ENCODE results near the gene OBSCN.

Gene OBSCN

DNA sequence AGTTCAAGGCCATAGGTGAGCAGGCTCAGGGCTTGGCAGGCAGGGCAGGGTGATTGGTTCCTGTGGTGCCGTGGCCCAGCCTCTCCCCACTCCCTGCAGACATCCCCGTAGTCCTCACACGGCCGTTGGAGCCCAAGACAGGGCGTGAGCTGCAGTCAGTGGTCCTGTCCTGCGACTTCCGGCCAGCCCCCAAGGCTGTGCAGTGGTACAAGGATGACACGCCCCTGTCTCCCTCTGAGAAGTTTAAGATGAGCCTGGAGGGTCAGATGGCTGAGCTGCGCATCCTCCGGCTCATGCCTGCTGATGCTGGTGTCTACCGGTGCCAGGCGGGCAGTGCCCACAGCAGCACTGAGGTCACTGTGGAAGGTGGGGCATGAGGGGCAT lies 71.9 kb downstream of the OBSCN start:
- DNase-seq (ENCODE audit: low read depth in 1 of 2, low spot score in 1 of 2): no peak
- TF ChIP-seq, protein P1, sequence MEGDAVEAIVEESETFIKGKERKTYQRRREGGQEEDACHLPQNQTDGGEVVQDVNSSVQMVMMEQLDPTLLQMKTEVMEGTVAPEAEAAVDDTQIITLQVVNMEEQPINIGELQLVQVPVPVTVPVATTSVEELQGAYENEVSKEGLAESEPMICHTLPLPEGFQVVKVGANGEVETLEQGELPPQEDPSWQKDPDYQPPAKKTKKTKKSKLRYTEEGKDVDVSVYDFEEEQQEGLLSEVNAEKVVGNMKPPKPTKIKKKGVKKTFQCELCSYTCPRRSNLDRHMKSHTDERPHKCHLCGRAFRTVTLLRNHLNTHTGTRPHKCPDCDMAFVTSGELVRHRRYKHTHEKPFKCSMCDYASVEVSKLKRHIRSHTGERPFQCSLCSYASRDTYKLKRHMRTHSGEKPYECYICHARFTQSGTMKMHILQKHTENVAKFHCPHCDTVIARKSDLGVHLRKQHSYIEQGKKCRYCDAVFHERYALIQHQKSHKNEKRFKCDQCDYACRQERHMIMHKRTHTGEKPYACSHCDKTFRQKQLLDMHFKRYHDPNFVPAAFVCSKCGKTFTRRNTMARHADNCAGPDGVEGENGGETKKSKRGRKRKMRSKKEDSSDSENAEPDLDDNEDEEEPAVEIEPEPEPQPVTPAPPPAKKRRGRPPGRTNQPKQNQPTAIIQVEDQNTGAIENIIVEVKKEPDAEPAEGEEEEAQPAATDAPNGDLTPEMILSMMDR (IDR thresholded peaks at IDR 0.05; ENCODE audit: insufficient read depth, low read length): no peak
- TF ChIP-seq, protein P2, sequence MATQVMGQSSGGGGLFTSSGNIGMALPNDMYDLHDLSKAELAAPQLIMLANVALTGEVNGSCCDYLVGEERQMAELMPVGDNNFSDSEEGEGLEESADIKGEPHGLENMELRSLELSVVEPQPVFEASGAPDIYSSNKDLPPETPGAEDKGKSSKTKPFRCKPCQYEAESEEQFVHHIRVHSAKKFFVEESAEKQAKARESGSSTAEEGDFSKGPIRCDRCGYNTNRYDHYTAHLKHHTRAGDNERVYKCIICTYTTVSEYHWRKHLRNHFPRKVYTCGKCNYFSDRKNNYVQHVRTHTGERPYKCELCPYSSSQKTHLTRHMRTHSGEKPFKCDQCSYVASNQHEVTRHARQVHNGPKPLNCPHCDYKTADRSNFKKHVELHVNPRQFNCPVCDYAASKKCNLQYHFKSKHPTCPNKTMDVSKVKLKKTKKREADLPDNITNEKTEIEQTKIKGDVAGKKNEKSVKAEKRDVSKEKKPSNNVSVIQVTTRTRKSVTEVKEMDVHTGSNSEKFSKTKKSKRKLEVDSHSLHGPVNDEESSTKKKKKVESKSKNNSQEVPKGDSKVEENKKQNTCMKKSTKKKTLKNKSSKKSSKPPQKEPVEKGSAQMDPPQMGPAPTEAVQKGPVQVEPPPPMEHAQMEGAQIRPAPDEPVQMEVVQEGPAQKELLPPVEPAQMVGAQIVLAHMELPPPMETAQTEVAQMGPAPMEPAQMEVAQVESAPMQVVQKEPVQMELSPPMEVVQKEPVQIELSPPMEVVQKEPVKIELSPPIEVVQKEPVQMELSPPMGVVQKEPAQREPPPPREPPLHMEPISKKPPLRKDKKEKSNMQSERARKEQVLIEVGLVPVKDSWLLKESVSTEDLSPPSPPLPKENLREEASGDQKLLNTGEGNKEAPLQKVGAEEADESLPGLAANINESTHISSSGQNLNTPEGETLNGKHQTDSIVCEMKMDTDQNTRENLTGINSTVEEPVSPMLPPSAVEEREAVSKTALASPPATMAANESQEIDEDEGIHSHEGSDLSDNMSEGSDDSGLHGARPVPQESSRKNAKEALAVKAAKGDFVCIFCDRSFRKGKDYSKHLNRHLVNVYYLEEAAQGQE (IDR thresholded peaks at IDR 0.05; ENCODE audit: insufficient replicate concordance, low read depth): no peak
- TF ChIP-seq POLR2AphosphoS5 (IDR thresholded peaks at IDR 0.05; ENCODE audit: low read depth): no peak
- no peak for TF ChIP-seq GABPA (IDR thresholded peaks at IDR 0.05; ENCODE audit: low read depth)
- no peak for TF ChIP-seq SPI1 (IDR thresholded peaks at IDR 0.05; ENCODE audit: borderline replicate concordance, low read depth)
- H3K27me3 ChIP-seq (ENCODE audit: insufficient read depth, poor library complexity, severe bottlenecking): peaks cover 20% of the 10 kb centered on the region
- H3K27ac ChIP-seq (replicated peaks): no peak overlapping the region
- no peak overlapping the region for H3K4me3 ChIP-seq (replicated peaks; ENCODE audit: insufficient read depth, low read length)

DNA sequence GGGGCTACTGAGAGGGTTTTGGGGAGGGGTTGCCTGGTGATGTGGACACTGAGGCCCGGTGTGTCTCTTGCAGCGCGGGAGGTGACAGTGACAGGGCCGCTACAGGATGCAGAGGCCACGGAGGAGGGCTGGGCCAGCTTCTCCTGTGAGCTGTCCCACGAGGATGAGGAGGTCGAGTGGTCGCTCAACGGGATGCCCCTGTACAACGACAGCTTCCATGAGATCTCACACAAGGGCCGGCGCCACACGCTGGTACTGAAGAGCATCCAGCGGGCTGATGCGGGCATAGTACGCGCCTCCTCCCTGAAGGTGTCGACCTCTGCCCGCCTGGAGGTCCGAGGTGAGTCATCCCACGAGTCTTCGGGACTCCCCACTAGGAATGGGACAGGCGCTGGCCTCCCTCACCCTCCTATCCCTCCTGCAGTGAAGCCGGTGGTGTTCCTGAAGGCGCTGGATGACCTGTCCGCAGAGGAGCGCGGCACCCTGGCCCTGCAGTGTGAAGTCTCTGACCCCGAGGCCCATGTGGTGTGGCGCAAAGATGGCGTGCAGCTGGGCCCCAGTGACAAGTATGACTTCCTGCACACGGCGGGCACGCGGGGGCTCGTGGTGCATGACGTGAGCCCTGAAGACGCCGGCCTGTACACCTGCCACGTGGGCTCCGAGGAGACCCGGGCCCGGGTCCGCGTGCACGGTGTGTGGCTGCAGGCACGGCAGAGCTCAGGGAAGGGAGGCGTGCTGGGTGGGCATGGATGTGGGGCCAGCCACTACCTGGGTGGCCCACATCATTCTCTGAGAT lies 72.5 kb downstream of the OBSCN start:
- no peak overlapping the region for H3K4me3 ChIP-seq (replicated peaks; ENCODE audit: insufficient read depth, low read length)
- H3K27ac ChIP-seq (replicated peaks): no peak overlapping the region
- peaks cover 14% of the 10 kb centered on the region for H3K27me3 ChIP-seq (ENCODE audit: insufficient read depth, poor library complexity, severe bottlenecking)
- DNase-seq (ENCODE audit: low read depth in 1 of 2, low spot score in 1 of 2): no peak
- TF ChIP-seq, protein P2 (IDR thresholded peaks at IDR 0.05; ENCODE audit: insufficient replicate concordance, low read depth): no peak
- TF ChIP-seq, protein P1 (IDR thresholded peaks at IDR 0.05; ENCODE audit: insufficient read depth, low read length): no peak
- TF ChIP-seq GABPA (IDR thresholded peaks at IDR 0.05; ENCODE audit: low read depth) (no peak), SPI1 (IDR thresholded peaks at IDR 0.05; ENCODE audit: borderline replicate concordance, low read depth) (no peak), POLR2AphosphoS5 (IDR thresholded peaks at IDR 0.05; ENCODE audit: low read depth) (no peak)

- no peak overlapping the region for H3K27ac ChIP-seq (replicated peaks)
- H3K27me3 ChIP-seq (ENCODE audit: insufficient read depth, poor library complexity, severe bottlenecking): peaks cover 8% of the 10 kb centered on the region
- no peak for DNase-seq (ENCODE audit: low read depth in 1 of 2, low spot score in 1 of 2)
- no peak overlapping the region for H3K4me3 ChIP-seq (replicated peaks; ENCODE audit: insufficient read depth, low read length)
- TF ChIP-seq, protein P1 (IDR thresholded peaks at IDR 0.05; ENCODE audit: insufficient read depth, low read length): no peak
- TF ChIP-seq POLR2AphosphoS5 (IDR thresholded peaks at IDR 0.05; ENCODE audit: low read depth): no peak
- no peak for TF ChIP-seq GABPA (IDR thresholded peaks at IDR 0.05; ENCODE audit: low read depth)
- no peak for TF ChIP-seq SPI1 (IDR thresholded peaks at IDR 0.05; ENCODE audit: borderline replicate concordance, low read depth)
- TF ChIP-seq, protein P2 (IDR thresholded peaks at IDR 0.05; ENCODE audit: insufficient replicate concordance, low read depth): no peak
Observed at GRCh38 chr1:228280961-228281591, 73.2 kb downstream of the OBSCN start.

All from HL-60 (cell line).